OCI-LY1 (cell line): ENCODE data around the gene IHH.

ENCODE experiments used
- CTCF ChIP-seq: fragments of 200-600 bp; sonication (generic), shearing (Covaris generic); IDR thresholded peaks from 2 replicates; pipeline ENCODE4 v1.5.1; 2017; ENCODE audit warnings: mild to moderate bottlenecking, antibody characterized with exemption, low read length, moderate library complexity, mixed read lengths
- EZH2 ChIP-seq: fragments of 200-600 bp; sonication (generic), shearing (Covaris generic); IDR thresholded peaks from 2 replicates; pipeline ENCODE4 v1.8.0; 2017; ENCODE audit warnings: borderline replicate concordance, mixed run types, mild to moderate bottlenecking, antibody characterized with exemption, low read length, moderate library complexity, mixed read lengths

GRCh38 chr2:219028141-219028540 is 32.6 kb downstream of the IHH start:
- TF ChIP-seq CTCF: no peak
- no peak for TF ChIP-seq EZH2
